T-helper 1 cell treated with Interleukin-12 subunit alpha and Interleukin-12 subunit beta and Interleukin-4 antibody, amounts not matched to agents 30 ng/mL and 1 ng/mL, for 36 hours (primary cell): ENCODE measurements around the gene PCDH9. TPM values are rescaled to one million over a fixed set of nuclear protein-coding genes. Genes with fewer than 3 reads are reported as not detected.
"Not testable (repeated sequence)": the region's sequence is repeated elsewhere in the genome, so short reads cannot be mapped to it uniquely, and the experiment has no call there.

Experiments
- intact Hi-C: fragments of 100-400 bp; cut with micrococcal nuclease; formaldehyde crosslinking; loops from one replicate; pipeline ENCODE4 v1.15.1; 2024
- total RNA-seq: library from RNA; stranded (reverse); gene quantifications from 2 replicates; pipeline ENCODE4 v1.2.3, GENCODE V29; 2022

PCDH9 gene
- total RNA-seq, 1 donor from 2014 or later = 0.10 TPM

DNA sequence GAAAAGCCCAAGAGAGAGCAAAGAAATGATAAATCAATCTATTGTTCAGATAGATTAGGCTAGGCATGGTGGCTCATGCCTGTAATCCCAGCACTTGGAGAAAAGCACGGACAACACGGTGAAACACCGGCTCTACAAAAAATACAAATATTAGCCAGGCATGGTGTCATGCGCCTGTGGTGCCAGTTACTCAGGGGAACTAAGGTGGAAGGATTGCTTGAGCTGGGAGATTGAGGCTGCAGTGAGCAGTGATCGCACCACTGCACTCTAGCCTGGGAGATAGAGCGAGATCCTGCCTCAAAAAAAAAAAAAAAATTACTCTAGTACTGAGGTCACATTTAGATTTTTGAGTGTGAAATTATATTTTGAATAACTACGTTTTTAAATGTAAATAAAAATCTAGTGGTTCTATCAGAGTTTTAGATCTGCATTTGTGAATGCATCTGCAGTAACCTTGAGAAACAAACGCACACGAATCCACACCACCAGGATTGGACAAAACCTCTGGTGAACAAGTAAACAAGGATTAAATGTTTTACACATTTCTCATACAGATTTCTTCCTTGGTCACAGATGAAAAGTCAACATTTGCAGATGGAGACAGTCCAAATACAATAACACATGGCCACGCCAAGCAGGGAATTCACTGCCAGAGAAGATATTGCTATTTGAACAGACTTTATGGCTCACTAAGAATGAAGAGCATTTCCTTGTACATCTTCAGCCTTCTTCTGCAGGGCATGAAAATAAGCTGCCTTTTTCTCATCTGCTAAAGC is 917.6 kb downstream of the PCDH9 start:
- intact Hi-C loops = no loop called here

DNA sequence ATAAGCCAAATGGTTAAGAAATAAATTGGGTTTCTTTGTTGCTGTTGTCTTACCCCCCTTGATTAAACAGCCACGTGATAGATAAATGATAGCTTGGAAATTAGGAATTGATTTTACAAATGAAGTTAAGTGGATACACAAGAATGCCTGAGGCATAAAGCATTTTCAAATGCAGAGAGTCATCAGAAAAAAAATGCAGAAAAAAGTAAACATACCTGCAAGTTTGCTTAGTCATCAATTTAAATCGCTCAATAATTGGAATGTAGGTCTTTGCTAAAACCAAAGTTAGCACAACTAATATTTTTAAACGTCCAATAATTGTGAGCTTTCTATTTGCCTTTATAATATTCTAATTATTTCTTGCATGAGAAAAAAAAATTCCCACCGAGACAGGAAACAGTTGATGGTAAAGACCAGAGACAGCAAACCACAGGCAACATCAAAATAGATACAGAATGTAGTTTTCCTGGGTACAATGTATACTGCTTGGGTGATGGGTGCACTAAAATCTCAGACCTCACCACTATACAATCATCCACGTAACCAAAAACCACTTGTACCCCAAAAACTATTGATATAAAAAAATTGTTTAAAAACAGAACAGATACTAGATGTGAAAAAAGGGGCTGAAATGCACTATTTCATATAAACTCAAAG is 924.0 kb downstream of the PCDH9 start:
- intact Hi-C loops = no loop called here

DNA sequence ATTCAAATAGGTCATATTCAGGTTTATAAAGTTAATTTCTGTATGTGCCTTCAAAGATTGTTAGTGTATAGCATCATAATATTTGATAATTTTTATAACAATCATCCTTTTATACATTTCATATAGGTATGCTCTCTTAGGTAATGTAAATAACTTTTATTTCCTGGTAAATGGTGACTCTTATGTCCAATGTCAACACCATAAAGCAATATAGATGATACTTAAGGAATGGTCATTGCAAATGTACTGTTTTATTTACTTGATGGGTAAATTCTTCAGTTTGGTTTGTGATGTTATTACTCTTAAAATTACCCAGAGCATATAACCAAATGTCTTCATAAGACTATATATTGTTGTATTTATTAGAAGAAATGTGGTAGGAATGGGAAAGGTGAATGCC is 928.7 kb downstream of the PCDH9 start:
- intact Hi-C loops = no loop called here

DNA sequence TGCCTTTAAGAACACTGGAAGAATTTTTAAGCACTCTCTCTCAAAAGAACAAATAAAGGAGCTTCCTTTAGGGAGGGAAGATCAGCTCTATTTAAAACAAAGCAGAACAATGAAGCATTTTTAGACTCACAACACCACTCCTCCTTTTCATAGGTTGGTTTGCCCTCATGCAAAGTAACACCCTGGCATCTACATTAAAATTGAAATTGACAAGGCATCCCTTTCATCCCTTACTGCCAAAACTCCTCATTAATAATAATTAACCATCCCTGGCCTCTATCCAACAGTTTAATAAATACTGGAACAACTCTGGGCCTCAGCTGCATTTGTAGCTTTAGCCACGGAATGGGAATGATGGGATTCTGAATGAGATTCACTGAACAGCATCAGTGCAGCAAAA is 929.1 kb downstream of the PCDH9 start:
- intact Hi-C loops = no loop called here

DNA sequence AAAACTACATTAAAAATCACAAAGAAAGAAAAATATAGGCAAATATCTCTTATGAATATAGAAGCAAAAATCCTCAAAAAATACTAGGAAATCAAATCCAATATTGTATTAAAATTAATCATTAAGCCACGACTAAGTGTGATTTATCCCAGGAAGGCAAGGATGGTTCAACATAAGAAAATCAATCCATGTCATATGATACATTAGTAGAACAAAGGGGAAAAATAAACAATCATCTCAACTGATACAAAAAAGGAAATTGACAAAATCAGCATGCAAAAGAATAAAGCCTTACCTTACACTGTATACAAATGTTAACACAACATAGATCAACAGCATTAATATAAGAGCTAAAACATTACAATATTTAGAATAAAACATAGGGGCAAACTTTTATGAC is 933.3 kb downstream of the PCDH9 start:
- intact Hi-C loops = no loop called here

DNA sequence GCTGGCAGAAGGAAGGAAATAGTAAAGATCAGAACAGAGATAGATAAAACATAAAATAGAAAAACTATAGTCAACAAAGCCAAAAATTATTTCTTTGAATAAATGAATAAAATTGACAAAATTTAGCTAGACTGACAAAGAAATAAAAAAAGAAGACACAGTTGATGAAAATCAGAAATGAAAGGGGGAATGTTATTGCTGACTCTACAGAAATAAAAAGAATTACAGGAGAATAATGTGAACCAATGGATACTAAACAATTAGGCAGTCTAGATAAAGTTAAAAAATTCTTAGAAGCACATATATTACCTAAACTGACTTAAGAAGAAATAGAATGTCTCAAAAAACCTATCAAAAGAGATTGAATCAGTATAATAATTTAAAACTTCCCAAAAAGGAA is 933.8 kb downstream of the PCDH9 start:
- intact Hi-C loops = no loop called here

DNA sequence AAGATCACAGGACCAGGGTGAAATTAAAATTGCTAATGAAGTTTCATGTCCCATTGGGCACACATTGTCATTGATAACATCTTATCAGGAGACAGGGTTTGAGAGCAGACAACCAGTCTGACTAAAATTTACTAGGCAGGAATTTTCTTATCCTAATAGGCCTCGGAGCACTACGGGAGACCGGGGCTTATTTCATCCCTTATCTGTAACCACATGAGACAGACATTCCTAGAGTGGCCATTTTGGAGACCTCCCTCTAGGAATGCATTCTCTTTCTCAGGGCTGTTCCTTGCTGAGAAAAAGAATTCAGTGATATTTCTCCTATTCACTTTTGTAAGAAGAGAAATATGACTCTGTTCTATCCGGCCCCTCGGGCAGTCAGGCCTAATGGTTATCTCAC is 943.3 kb downstream of the PCDH9 start:
- intact Hi-C loops = not testable (repeated sequence)

DNA sequence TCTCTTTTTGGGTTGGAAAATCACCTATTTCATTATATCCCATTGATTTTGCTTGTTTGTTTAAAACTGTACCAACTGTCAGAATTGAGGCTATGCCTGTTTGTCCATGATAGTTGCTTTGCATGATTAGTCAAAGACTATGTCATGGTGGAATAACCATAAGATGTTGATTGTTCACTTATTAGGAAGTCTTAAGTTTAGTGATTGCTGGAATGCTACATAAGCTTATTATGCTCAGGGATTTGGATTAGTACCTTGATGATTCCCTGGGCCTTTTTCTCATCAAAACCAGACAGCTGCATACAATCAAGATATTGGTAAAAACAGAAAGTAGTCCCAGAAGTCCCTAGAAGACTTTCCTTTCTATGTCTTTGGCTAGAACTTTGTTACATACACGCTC is 954.7 kb downstream of the PCDH9 start:
- intact Hi-C loops = no loop called here

DNA sequence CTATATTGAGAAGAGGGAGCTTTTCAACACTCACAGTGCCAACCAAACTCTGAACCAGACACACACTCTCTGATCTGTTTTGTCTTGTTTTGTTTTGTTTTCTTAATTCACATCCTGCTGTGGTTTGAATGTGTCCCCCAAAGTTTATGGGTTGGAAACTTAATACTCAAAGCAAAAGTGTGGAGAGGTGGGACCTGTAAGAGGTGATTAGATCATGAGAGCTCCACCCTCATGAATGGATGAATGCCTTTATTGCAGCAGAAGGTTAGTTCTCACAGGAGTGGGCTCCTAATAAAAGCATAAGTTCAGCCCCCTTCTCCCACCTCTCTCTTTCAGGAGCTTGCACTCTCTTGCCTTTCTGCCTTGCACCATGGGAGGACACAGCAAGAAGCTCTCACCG is 957.1 kb downstream of the PCDH9 start:
- intact Hi-C loops = no loop called here

DNA sequence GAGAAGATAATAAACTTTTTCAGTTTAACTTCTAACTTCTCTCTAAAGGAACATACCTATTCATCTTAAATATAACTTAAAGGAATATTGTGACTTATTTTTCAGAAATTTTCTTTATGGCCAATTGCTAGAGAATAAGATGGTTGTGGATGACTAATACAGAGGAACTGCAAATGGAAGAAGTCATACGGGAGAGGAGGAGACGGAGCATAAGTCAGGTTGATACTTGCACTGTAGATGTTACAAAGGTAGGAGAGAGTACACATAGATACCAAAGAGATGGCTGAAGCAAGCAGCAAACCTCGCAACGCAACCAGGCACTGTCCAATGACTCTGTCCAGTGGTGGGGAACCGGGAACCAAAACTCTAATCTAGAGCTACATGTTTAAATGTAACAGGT is 963.4 kb downstream of the PCDH9 start:
- intact Hi-C loops = no loop called here

DNA sequence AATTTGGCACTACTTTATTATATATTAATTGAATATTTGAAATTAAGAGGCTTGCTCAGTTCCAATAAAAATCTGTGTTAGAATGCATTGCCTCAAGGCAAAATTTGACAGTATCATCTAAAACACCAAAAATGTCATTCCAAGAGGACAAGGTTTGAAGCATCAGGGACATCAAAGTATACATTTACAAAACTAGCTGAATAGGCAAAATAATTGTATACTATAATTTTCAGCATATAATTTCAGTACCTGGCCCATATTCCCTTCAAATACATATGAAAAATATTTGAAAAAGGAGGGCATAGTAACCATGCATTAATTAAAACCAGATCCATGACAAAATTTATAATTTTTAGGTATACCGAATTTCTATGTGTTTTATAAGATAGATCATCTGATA is 963.8 kb downstream of the PCDH9 start:
- intact Hi-C loops = no loop called here

DNA sequence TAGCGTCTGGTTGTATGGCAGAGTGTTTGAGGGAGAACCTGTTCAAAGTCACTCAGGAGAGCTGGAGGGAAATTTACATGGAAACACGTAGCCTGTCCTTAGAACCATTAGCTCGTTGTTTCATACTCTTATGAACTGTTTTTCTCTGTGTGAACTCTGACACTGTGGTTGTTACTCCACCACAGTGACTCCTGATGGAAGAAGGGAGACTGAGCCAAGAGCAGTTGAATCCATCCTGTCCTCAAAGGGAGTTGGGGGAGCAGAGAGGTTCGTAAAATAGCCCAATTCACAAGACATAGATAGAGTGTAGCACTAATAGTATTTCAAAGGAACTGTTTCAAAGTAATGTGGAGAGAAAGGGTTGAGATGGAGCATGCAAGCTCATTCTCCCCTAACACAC is 964.8 kb downstream of the PCDH9 start:
- intact Hi-C loops = no loop called here

DNA sequence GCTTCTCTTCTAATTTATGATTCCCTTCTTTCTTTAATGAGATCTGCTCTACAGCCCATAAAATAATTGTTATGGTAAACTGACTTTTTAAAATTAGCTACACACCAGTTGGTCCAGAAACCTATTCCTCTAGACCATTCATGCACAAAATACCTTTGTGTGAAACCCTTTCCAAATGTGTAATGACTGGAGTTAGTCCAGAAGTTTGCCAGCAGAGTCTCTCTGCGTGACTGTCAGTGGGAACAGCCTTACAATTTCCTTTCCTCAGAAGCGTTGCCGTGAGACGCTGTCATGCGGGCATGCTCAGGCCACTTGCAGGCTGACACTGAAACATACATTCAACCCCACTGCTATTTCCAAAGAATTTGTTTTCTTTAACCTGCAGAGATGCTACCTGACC is 965.2 kb downstream of the PCDH9 start:
- intact Hi-C loops = no loop called here

DNA sequence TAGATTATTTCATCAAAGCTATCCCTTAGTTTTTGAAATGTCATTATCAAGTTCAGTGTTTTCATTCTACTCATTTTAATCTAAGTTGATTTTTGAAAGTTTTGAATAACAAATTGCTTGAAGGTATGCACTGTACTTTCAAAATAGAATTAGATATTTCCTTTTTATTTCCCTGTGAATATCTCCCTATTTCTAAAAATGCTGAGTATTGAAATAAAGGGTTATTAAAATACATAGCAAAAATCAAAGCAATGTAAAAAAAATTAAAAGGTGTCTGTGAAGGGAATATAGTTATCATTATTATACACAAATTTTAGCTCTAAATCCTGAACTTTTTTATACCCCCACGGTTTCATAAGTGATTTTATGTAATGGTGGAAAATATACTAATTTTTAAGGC is 967.8 kb downstream of the PCDH9 start:
- intact Hi-C loops = no loop called here

DNA sequence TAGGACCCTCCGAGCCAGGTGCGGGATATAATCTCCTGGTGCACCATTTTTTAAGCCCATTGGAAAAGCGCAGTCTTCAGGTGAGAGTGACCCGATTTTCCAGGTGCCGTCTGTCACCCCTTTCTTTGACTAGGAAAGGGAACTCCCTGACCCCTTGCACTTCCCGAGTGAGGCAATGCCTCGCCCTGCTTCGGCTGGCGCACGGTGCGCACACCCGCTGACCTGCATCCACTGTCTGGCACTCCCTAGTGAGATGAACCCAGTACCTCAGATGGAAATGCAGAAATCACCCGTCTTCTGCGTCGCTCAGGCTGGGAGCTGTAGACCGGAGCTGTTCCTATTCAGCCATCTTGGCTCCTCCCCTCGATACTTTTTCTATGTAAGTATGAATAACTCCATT is 970.7 kb downstream of the PCDH9 start:
- intact Hi-C loops = not testable (repeated sequence)
